ENCODE measurements around the gene NFE2L2. TPM values are rescaled to one million over a fixed set of nuclear protein-coding genes. Genes with fewer than 3 reads are reported as not detected.

The NFE2L2 gene
- total and polyA plus RNA-seq, 9 of the 15 experiments (the other 6 are each of a cell fraction or from before 2014, with no cell fraction given) = 29.3 to 120 (median 59.3) TPM

DNA sequence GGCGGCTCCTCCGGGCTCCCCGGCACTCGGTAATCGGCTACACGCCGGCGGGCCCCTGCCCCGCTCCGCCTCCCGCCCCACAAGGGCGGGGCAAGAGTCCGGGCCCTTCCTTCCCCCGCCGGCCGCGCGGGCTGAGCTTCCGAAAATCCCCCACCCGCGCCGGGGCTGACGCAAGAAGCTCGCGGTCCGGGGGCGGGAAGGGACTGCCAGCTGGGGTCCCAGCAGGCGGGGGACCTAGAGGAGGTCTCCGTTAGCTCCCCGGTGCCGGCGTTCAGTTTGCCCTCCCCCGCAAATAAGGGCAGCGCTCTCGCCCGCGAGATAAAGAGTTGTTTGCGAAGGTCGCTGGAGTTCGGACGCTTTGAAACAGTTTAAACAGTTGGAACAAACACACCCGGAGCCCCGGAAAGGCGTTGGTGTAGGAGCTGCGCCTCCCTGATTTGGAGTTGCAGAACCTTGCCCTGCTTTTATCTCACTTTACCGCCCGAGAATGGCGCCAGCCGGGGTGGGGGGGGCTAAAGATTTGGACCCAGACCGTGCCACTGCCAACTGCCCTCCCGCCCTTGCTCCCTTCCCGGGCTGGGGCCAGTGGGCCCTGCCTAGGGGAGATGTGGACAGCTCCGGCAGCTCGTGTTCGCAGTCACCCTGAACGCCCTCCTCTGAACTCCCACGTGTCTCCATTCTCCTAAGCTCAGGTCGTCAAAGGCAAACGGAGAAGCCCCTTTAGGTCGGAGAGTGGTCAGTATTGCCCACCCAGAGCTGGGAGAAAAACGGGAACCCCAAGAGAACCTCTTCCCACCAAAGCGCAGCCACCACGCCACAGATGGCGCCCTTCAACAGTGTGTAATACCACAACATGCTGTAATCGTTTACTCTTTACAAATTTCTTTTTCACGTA is at the start of gene NFE2L2 (continued):
- TF ChIP-seq, protein P1, sequence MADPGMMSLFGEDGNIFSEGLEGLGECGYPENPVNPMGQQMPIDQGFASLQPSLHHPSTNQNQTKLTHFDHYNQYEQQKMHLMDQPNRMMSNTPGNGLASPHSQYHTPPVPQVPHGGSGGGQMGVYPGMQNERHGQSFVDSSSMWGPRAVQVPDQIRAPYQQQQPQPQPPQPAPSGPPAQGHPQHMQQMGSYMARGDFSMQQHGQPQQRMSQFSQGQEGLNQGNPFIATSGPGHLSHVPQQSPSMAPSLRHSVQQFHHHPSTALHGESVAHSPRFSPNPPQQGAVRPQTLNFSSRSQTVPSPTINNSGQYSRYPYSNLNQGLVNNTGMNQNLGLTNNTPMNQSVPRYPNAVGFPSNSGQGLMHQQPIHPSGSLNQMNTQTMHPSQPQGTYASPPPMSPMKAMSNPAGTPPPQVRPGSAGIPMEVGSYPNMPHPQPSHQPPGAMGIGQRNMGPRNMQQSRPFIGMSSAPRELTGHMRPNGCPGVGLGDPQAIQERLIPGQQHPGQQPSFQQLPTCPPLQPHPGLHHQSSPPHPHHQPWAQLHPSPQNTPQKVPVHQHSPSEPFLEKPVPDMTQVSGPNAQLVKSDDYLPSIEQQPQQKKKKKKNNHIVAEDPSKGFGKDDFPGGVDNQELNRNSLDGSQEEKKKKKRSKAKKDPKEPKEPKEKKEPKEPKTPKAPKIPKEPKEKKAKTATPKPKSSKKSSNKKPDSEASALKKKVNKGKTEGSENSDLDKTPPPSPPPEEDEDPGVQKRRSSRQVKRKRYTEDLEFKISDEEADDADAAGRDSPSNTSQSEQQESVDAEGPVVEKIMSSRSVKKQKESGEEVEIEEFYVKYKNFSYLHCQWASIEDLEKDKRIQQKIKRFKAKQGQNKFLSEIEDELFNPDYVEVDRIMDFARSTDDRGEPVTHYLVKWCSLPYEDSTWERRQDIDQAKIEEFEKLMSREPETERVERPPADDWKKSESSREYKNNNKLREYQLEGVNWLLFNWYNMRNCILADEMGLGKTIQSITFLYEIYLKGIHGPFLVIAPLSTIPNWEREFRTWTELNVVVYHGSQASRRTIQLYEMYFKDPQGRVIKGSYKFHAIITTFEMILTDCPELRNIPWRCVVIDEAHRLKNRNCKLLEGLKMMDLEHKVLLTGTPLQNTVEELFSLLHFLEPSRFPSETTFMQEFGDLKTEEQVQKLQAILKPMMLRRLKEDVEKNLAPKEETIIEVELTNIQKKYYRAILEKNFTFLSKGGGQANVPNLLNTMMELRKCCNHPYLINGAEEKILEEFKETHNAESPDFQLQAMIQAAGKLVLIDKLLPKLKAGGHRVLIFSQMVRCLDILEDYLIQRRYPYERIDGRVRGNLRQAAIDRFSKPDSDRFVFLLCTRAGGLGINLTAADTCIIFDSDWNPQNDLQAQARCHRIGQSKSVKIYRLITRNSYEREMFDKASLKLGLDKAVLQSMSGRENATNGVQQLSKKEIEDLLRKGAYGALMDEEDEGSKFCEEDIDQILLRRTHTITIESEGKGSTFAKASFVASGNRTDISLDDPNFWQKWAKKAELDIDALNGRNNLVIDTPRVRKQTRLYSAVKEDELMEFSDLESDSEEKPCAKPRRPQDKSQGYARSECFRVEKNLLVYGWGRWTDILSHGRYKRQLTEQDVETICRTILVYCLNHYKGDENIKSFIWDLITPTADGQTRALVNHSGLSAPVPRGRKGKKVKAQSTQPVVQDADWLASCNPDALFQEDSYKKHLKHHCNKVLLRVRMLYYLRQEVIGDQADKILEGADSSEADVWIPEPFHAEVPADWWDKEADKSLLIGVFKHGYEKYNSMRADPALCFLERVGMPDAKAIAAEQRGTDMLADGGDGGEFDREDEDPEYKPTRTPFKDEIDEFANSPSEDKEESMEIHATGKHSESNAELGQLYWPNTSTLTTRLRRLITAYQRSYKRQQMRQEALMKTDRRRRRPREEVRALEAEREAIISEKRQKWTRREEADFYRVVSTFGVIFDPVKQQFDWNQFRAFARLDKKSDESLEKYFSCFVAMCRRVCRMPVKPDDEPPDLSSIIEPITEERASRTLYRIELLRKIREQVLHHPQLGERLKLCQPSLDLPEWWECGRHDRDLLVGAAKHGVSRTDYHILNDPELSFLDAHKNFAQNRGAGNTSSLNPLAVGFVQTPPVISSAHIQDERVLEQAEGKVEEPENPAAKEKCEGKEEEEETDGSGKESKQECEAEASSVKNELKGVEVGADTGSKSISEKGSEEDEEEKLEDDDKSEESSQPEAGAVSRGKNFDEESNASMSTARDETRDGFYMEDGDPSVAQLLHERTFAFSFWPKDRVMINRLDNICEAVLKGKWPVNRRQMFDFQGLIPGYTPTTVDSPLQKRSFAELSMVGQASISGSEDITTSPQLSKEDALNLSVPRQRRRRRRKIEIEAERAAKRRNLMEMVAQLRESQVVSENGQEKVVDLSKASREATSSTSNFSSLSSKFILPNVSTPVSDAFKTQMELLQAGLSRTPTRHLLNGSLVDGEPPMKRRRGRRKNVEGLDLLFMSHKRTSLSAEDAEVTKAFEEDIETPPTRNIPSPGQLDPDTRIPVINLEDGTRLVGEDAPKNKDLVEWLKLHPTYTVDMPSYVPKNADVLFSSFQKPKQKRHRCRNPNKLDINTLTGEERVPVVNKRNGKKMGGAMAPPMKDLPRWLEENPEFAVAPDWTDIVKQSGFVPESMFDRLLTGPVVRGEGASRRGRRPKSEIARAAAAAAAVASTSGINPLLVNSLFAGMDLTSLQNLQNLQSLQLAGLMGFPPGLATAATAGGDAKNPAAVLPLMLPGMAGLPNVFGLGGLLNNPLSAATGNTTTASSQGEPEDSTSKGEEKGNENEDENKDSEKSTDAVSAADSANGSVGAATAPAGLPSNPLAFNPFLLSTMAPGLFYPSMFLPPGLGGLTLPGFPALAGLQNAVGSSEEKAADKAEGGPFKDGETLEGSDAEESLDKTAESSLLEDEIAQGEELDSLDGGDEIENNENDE (IDR thresholded peaks at IDR 0.05; ENCODE audit: low read depth, low read length) = no peak
- TF ChIP-seq ZNF134 (CRISPR knock-in tag; conservative IDR thresholded peaks at IDR 0.05) (no peak), MED1 (CRISPR knock-in tag; IDR thresholded peaks at IDR 0.05; ENCODE audit: borderline replicate concordance) (no peak), ZNF274 (IDR thresholded peaks at IDR 0.05; ENCODE audit: borderline replicate concordance, low read depth, low read length) (0 out of 2 replicates have a peak, but pooled peaks have one; percentile 9), ZNF639 (CRISPR knock-in tag; conservative IDR thresholded peaks at IDR 0.05 in 1 of 2, IDR thresholded peaks at IDR 0.05 in 1 of 2) (peak in 1 of 2 experiments; percentile 100; a peak in 2 of 4 replicates), BRD9 (IDR thresholded peaks at IDR 0.05; ENCODE audit: low read depth, partially characterized antibody) (peak; percentile 97), BCOR (IDR thresholded peaks at IDR 0.05) (peak; percentile 19; the same call in 1 of the 2 replicates), SMAD3 (CRISPR knock-in tag; conservative IDR thresholded peaks at IDR 0.05) (0 out of 2 replicates have a peak, but pooled peaks have one; percentile 34)
- TF ChIP-seq, protein P2, sequence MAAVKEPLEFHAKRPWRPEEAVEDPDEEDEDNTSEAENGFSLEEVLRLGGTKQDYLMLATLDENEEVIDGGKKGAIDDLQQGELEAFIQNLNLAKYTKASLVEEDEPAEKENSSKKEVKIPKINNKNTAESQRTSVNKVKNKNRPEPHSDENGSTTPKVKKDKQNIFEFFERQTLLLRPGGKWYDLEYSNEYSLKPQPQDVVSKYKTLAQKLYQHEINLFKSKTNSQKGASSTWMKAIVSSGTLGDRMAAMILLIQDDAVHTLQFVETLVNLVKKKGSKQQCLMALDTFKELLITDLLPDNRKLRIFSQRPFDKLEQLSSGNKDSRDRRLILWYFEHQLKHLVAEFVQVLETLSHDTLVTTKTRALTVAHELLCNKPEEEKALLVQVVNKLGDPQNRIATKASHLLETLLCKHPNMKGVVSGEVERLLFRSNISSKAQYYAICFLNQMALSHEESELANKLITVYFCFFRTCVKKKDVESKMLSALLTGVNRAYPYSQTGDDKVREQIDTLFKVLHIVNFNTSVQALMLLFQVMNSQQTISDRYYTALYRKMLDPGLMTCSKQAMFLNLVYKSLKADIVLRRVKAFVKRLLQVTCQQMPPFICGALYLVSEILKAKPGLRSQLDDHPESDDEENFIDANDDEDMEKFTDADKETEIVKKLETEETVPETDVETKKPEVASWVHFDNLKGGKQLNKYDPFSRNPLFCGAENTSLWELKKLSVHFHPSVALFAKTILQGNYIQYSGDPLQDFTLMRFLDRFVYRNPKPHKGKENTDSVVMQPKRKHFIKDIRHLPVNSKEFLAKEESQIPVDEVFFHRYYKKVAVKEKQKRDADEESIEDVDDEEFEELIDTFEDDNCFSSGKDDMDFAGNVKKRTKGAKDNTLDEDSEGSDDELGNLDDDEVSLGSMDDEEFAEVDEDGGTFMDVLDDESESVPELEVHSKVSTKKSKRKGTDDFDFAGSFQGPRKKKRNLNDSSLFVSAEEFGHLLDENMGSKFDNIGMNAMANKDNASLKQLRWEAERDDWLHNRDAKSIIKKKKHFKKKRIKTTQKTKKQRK (IDR thresholded peaks at IDR 0.05; ENCODE audit: borderline replicate concordance, low read depth, low read length) = no peak

Measured in K562 (cell line).